HepG2 (cell line): Measurements from ENCODE around the gene GALNT1. TPM values are rescaled to one million over a fixed set of nuclear protein-coding genes. Genes with fewer than 3 reads are reported as not detected.

Source experiments
- ATAC-seq: fragments of 200-7000 bp; cut with Tn5 transposase; 3 replicates; pipeline ENCODE4 v1.9.1; 2020; ENCODE audit warnings: mild to moderate bottlenecking, moderate library complexity
- BruUV-seq: library from RNA; stranded (reverse); fragments of 400-500 nt; replicated peaks from 2 replicates; lab custom pipeline; 2021; lab: Mats Ljungman, UMichigan
- CTCF ChIA-PET: fragments of 300-600 bp; formaldehyde crosslinking; extraction: SDS; loops from one replicate; lab custom pipeline; 2021; ENCODE audit warnings: low total read pairs, inconsistent platforms, low intra/inter-chr PET ratio; lab: Yijun Ruan, JAX
- POLR2A ChIA-PET: fragments of 350-600 bp; sonication (Branson Sonifier 250); formaldehyde crosslinking; loops from one replicate; lab custom pipeline; 2020; ENCODE audit warnings: antibody characterized with exemption, inconsistent platforms; lab: Yijun Ruan, JAX
- DNase-seq: peaks from one replicate; pipeline ENCODE4 v3.0.0-alpha.2; 2015; ENCODE audit warnings: low spot score
- FAIRE-seq: peaks from 3 replicates; lab custom pipeline; 2011; peaks lifted over from hg19 to GRCh38; lab: Jason Lieb, UNC
- H2AFZ ChIP-seq: one replicate; pipeline ENCODE4 v1.6.1; 2011; ENCODE audit warnings: low read length, inconsistent platforms
- H3K27ac ChIP-seq: fragments of 300-600 bp; 3 replicates; pipeline ENCODE4 v1.8.0; 2011; ENCODE audit warnings: mixed run types, mild to moderate bottlenecking, mixed read lengths, low read length, inconsistent platforms; ENCODE audit not compliant: insufficient read depth; ENCODE audit errors: extremely low read length
- H3K27me3 ChIP-seq, 2 experiments: fragments of 200-600 bp in 1 of 2; 2 replicates in 1 of 2; 3 replicates in 1 of 2; pipeline versions ENCODE4 v1.6.0 to v1.8.0; 2011; ENCODE audit warnings: low read length in 2 of 2, mild to moderate bottlenecking in 2 of 2, moderate library complexity in 2 of 2, inconsistent platforms in 1 of 2; ENCODE audit not compliant: insufficient read depth in 2 of 2, control insufficient read depth in 1 of 2
- H3K36me3 ChIP-seq, 2 experiments: fragments of 200-600 bp in 1 of 2; replicated peaks in 1 of 2; 2 replicates in 1 of 2; 3 replicates in 1 of 2; pipeline versions ENCODE4 v1.5.1 to v1.8.0; 2011; ENCODE audit warnings: low read length in 2 of 2, inconsistent platforms in 1 of 2; ENCODE audit not compliant: insufficient read depth in 2 of 2, control insufficient read depth in 1 of 2
- H3K4me1 ChIP-seq: 2 replicates; pipeline ENCODE4 v1.5.1; 2012; ENCODE audit warnings: low read length, inconsistent platforms; ENCODE audit not compliant: insufficient read depth
- H3K4me2 ChIP-seq: 2 replicates; pipeline ENCODE4 v1.6.0; 2011; ENCODE audit warnings: low read depth, low read length, inconsistent platforms
- H3K4me3 ChIP-seq, 3 experiments: fragments of 200-600 bp in 1 of 3; sonication (generic), shearing (Covaris generic) in 1 of 3; replicated peaks in 1 of 3; 2 replicates each; pipeline ENCODE4 v1.5.1; 2011 to 2016; ENCODE audit warnings: low read length in 3 of 3, inconsistent platforms in 2 of 3, low read depth in 2 of 3, mild to moderate bottlenecking in 2 of 3, control low read depth in 1 of 3, mixed read lengths in 1 of 3; ENCODE audit not compliant: insufficient read depth in 1 of 3
- H3K79me2 ChIP-seq: one replicate; pipeline ENCODE4 v1.6.1; 2011; ENCODE audit warnings: low read length, inconsistent platforms; ENCODE audit not compliant: insufficient read depth
- H3K9ac ChIP-seq: 2 replicates; pipeline ENCODE4 v1.6.0; 2011; ENCODE audit warnings: mild to moderate bottlenecking, low read depth, low read length, inconsistent platforms; ENCODE audit not compliant: insufficient read depth
- H3K9me3 ChIP-seq: 2 replicates; pipeline ENCODE4 v1.5.1; 2012; ENCODE audit warnings: mild to moderate bottlenecking, low read length
- H4K20me1 ChIP-seq: 2 replicates; pipeline ENCODE4 v1.6.0; 2011; ENCODE audit warnings: inconsistent platforms, mild to moderate bottlenecking, low read length, moderate library complexity; ENCODE audit not compliant: insufficient read depth
- GMEB2 ChIP-seq: IDR thresholded peaks from 2 replicates; pipeline ENCODE4 v1.6.1; 2016; ENCODE audit warnings: missing biosample characterization, missing genetic modification reagents, low read depth
- HDAC2 ChIP-seq: sonication (generic); formaldehyde crosslinking; IDR thresholded peaks from 2 replicates; pipeline ENCODE4 v1.4.0; 2020; ENCODE audit warnings: missing genetic modification reagents
- MED1 ChIP-seq: sonication (generic); formaldehyde crosslinking; IDR thresholded peaks from 2 replicates; pipeline ENCODE4 v1.4.0; 2020; ENCODE audit warnings: missing genetic modification reagents
- PBX2 ChIP-seq: IDR thresholded peaks from 2 replicates; pipeline ENCODE4 v1.6.1; 2016; ENCODE audit warnings: control low read depth
- PHF5A ChIP-seq: IDR thresholded peaks from one replicate; pipeline ENCODE4 v1.6.1; 2018; ENCODE audit warnings: low read depth, missing genetic modification reagents; ENCODE audit not compliant: unreplicated experiment
- PLRG1 ChIP-seq: fragments of 450-650 bp; conservative IDR thresholded peaks from 2 replicates; pipeline ENCODE4 v1.6.1; 2016
- ZNF124 ChIP-seq: sonication (generic); formaldehyde crosslinking; IDR thresholded peaks from 2 replicates; pipeline ENCODE4 v1.4.0; 2020; ENCODE audit warnings: missing genetic modification reagents
- WGBS: methylation state at CpG from one replicate; pipeline ENCODE4 v1.1.6; 2017; ENCODE audit warnings: low lambda C conversion rate; 5-methylcytosine and 5-hydroxymethylcytosine counted together
- in situ Hi-C: cut with HindIII; loops from 2 replicates; pipeline ENCODE4 v1.10.0; 2017; ENCODE audit warnings: low pct_unique_long_range_greater_than_20kb; ENCODE audit not compliant: extremely low pct_ligation_motif_present
- intact Hi-C: fragments of 100-400 bp; cut with micrococcal nuclease; formaldehyde crosslinking; loops from one replicate; pipeline ENCODE4 v1.10.0; 2022; ENCODE audit not compliant: unreplicated experiment
- polyA plus RNA-seq, 8 experiments: library from polyadenylated mRNA; depleted of rRNA in 3 of 8; stranded (reverse) in 7 of 8; unstranded in 1 of 8; fragments of >200 nt; fragmentation: Illumina TruSeq in 4 of 8; extraction: Trizol in 4 of 8; gene quantifications; 2 replicates each; pipeline versions ENCODE4 v1.2.1 to v1.2.3, GENCODE V29; 2011 to 2016; ENCODE audit warnings: low read depth in 4 of 8, missing spikeins in 1 of 8, mixed read lengths in 1 of 8; ENCODE audit not compliant: insufficient read depth in 1 of 8
- total RNA-seq, 5 experiments: library from RNA; depleted of rRNA; stranded (reverse); fragments of >200 nt; fragmentation: Illumina TruSeq; extraction: Trizol; gene quantifications; 2 replicates each; pipeline ENCODE4 v1.2.3, GENCODE V29; 2016; ENCODE audit warnings: low read depth in 1 of 5

The GALNT1 gene
- total and polyA plus RNA-seq, 2 of the 13 experiments (the other 11 are each of a cell fraction or from before 2014, with no cell fraction given): 41.1 to 100 TPM

- no peaks in the 10 kb centered on the region for H3K79me2 ChIP-seq
- no peaks in the 10 kb centered on the region for H4K20me1 ChIP-seq
- H2AFZ ChIP-seq: no peak overlapping the region
- TF ChIP-seq MED1 (CRISPR knock-in tag): no peak
- no peak for TF ChIP-seq PBX2 (CRISPR knock-in tag)
- TF ChIP-seq ZNF124 (CRISPR knock-in tag): no peak
- TF ChIP-seq PLRG1: no peak
- TF ChIP-seq GMEB2 (CRISPR knock-in tag): no peak
- TF ChIP-seq HDAC2 (CRISPR knock-in tag): no peak
- no peak for TF ChIP-seq PHF5A
- H3K9me3 ChIP-seq: no peaks in the 10 kb centered on the region
- ATAC-seq: no peak
- no peak for DNase-seq
- intact Hi-C loops: no loop called here
- 99% methylated on average over 4 of the region's 4 CpGs for WGBS
- no peak overlapping the region for H3K4me2 ChIP-seq
- ChIA-PET CTCF (no interaction called here), POLR2A (no interaction called here)
- in situ Hi-C loops: no loop called here
- no peak overlapping the region for H3K27ac ChIP-seq
- no TSS peak for BruUV-seq
- H3K4me3 ChIP-seq: no peak overlapping the region
- no peak for FAIRE-seq
- H3K27me3 ChIP-seq: no peaks in the 10 kb centered on the region; a peak in 1 of 5 replicates
- H3K4me1 ChIP-seq: no peaks in the 10 kb centered on the region
- no peak overlapping the region for H3K9ac ChIP-seq
- H3K36me3 ChIP-seq: peaks cover 0 to 7% of the 10 kb centered on the region in 2 experiments; a peak in 2 of 5 replicates
Observed at GRCh38 chr18:35658112-35658511, 76.6 kb downstream of the GALNT1 start.
